Measurements from ENCODE around the gene PTPA.

GRCh38 chr9:129139993-129140396, 28.8 kb downstream of the PTPA start:
- TF ChIP-seq CTCF (conservative IDR thresholded peaks at IDR 0.05) (no peak), EZH2 (IDR thresholded peaks at IDR 0.05; ENCODE audit: low read depth) (no peak)

Measured in PC-9 (cell line).